ENCODE measurements around the gene KRTAP9-9.
"Not testable (repeated sequence)": the region's sequence is repeated elsewhere in the genome, so short reads cannot be mapped to it uniquely, and the experiment has no call there.

KRTAP9-9 gene

GRCh38 chr17:41264599-41264998 is 9.4 kb downstream of the KRTAP9-9 start:
- no peak for DNase-seq (ENCODE audit: low read depth in 1 of 2, low spot score in 1 of 2)

GRCh38 chr17:41265078-41265477 is 9.9 kb downstream of the KRTAP9-9 start, which contains the start of gene KRTAP9-6:
Gene KRTAP9-6, plus strand, starts transcription at chr17:41265378. Its CDS starts 0 bp downstream, at chr17:41265378.
- no peak for DNase-seq (ENCODE audit: low read depth in 1 of 2, low spot score in 1 of 2)

GRCh38 chr17:41267711-41268110 is 12.5 kb downstream of the KRTAP9-9 start:
- no peak for DNase-seq (ENCODE audit: low read depth in 1 of 2, low spot score in 1 of 2)

- not testable (repeated sequence) for DNase-seq (ENCODE audit: low read depth in 1 of 2, low spot score in 1 of 2)
These were observed 16.1 kb downstream of the KRTAP9-9 start for GRCh38 chr17:41271323-41271722.

GRCh38 chr17:41271858-41272257 is 16.7 kb downstream of the KRTAP9-9 start:
- DNase-seq (ENCODE audit: low read depth in 1 of 2, low spot score in 1 of 2) = no peak

GRCh38 chr17:41275648-41276190 is 20.5 kb downstream of the KRTAP9-9 start, which contains the start of gene KRTAP9-7:
Gene KRTAP9-7, plus strand, starts transcription at chr17:41275698. Its CDS starts 0 bp downstream, at chr17:41275698.
- DNase-seq (ENCODE audit: low read depth in 1 of 2, low spot score in 1 of 2) = not testable (repeated sequence)

- no peak for DNase-seq (ENCODE audit: low read depth in 1 of 2, low spot score in 1 of 2)
These were observed 23.2 kb downstream of the KRTAP9-9 start for GRCh38 chr17:41278176-41278955.

- no peak for DNase-seq (ENCODE audit: low read depth in 1 of 2, low spot score in 1 of 2)
These were observed 28.9 kb downstream of the KRTAP9-9 start for GRCh38 chr17:41284043-41284442.

GRCh38 chr17:41284546-41284945 is 29.4 kb downstream of the KRTAP9-9 start:
- no peak for DNase-seq (ENCODE audit: low read depth in 1 of 2, low spot score in 1 of 2)

GRCh38 chr17:41287050-41287449 is 31.9 kb downstream of the KRTAP9-9 start:
- no peak for DNase-seq (ENCODE audit: low read depth in 1 of 2, low spot score in 1 of 2)

GRCh38 chr17:41294016-41294415 is 38.8 kb downstream of the KRTAP9-9 start:
- DNase-seq (ENCODE audit: low read depth in 1 of 2, low spot score in 1 of 2) = no peak

- no peak for DNase-seq (ENCODE audit: low read depth in 1 of 2, low spot score in 1 of 2)
These were observed 41.7 kb downstream of the KRTAP9-9 start for GRCh38 chr17:41296846-41297245.

GRCh38 chr17:41298458-41299135 is 43.4 kb downstream of the KRTAP9-9 start:
- DNase-seq (ENCODE audit: low read depth in 1 of 2, low spot score in 1 of 2) = no peak

- DNase-seq (ENCODE audit: low read depth in 1 of 2, low spot score in 1 of 2) = no peak
These were observed 46.1 kb downstream of the KRTAP9-9 start for GRCh38 chr17:41301204-41301790.

- no peak for DNase-seq (ENCODE audit: low read depth in 1 of 2, low spot score in 1 of 2)
These were observed 47.0 kb downstream of the KRTAP9-9 start, which contains the start of gene KRTAP29-1 for GRCh38 chr17:41301916-41302901. Gene KRTAP29-1, minus strand, starts transcription at chr17:41302851. Its CDS starts 0 bp downstream, at chr17:41302851.

GRCh38 chr17:41302981-41303380 is 47.8 kb downstream of the KRTAP9-9 start:
- DNase-seq (ENCODE audit: low read depth in 1 of 2, low spot score in 1 of 2) = no peak

GRCh38 chr17:41304091-41304490 is 48.9 kb downstream of the KRTAP9-9 start:
- DNase-seq (ENCODE audit: low read depth in 1 of 2, low spot score in 1 of 2) = no peak

Measured in activated CD4-positive, alpha-beta T cell treated with anti-CD3 and anti-CD28 coated beads, Interleukin-2, amount 50 U/mL, for 24 hours (primary cell).